Measurements from ENCODE around the gene CHRNA3. TPM values are rescaled to one million over a fixed set of nuclear protein-coding genes. Genes with fewer than 3 reads are reported as not detected.

Gene CHRNA3
- total RNA-seq, 4 donors from 2014 or later = 0.70 to 1.9 (median 1.6) TPM; not detected in 1

GRCh38 chr15:78618064-78618463, 2.7 kb downstream of the CHRNA3 start:
- WGBS = 83% methylated on average over 6 of the region's 8 CpGs
- H3K27me3 ChIP-seq = peaks cover 43% of the 10 kb centered on the region
- peak in 1 of 2 donors; percentile 47 for DNase-seq (ENCODE audit: low spot score in 2 of 2)
- H3K4me3 ChIP-seq = no peak overlapping the region
- H3K27ac ChIP-seq = no peak overlapping the region
- H3K4me1 ChIP-seq = peaks cover 19% of the 10 kb centered on the region
- H3K36me3 ChIP-seq = no peaks in the 10 kb centered on the region
- TF ChIP-seq EP300 (IDR thresholded peaks at IDR 0.05) (no peak), POLR2AphosphoS5 (IDR thresholded peaks at IDR 0.05) (no peak), CTCF (IDR thresholded peaks at IDR 0.05) (no peak)
- no peaks in the 10 kb centered on the region for H3K9me3 ChIP-seq

GRCh38 chr15:78617516-78617915, 3.3 kb downstream of the CHRNA3 start:
- Histone ChIP-seq H3K4me1 (peaks cover 19% of the 10 kb centered on the region), H3K27ac (no peak overlapping the region), H3K9me3 (no peaks in the 10 kb centered on the region), H3K27me3 (peaks cover 40% of the 10 kb centered on the region), H3K36me3 (no peaks in the 10 kb centered on the region), H3K4me3 (no peak overlapping the region)
- DNase-seq (ENCODE audit: low spot score in 2 of 2) = peak in 1 of 2 donors; percentile 57
- TF ChIP-seq POLR2AphosphoS5 (IDR thresholded peaks at IDR 0.05) (no peak), EP300 (IDR thresholded peaks at IDR 0.05) (no peak), POLR2A (IDR thresholded peaks at IDR 0.05) (no peak), CTCF (IDR thresholded peaks at IDR 0.05) (no peak)
- whole genome bisulfite sequencing = 83% methylated on average over 3 of the region's 5 CpGs

- WGBS = 92% methylated on average over 4 of the region's 7 CpGs
- H3K27ac ChIP-seq = no peak overlapping the region
- peak in 1 of 2 donors; percentile 38 for DNase-seq (ENCODE audit: low spot score in 2 of 2)
- no peaks in the 10 kb centered on the region for H3K9me3 ChIP-seq
- no peak overlapping the region for H3K4me3 ChIP-seq
- H3K27me3 ChIP-seq = peaks cover 36% of the 10 kb centered on the region
- peaks cover 19% of the 10 kb centered on the region for H3K4me1 ChIP-seq
- no peaks in the 10 kb centered on the region for H3K36me3 ChIP-seq
- TF ChIP-seq POLR2A (IDR thresholded peaks at IDR 0.05) = no peak
- TF ChIP-seq POLR2AphosphoS5 (IDR thresholded peaks at IDR 0.05) = no peak
- no peak for TF ChIP-seq EP300 (IDR thresholded peaks at IDR 0.05)
- TF ChIP-seq CTCF (IDR thresholded peaks at IDR 0.05) = no peak
Observed at GRCh38 chr15:78617076-78617475, 3.7 kb downstream of the CHRNA3 start.

GRCh38 chr15:78616506-78616905, 4.3 kb downstream of the CHRNA3 start:
- WGBS = 100% methylated on average over 2 of the region's 2 CpGs

GRCh38 chr15:78615151-78615589, 5.6 kb downstream of the CHRNA3 start:
- WGBS = 83% methylated on average over 2 of the region's 3 CpGs
- peak in 1 of 2 donors; percentile 50 for DNase-seq (ENCODE audit: low spot score in 2 of 2)

More at GRCh38 chr15:78616506-78616905, 4.3 kb downstream of the CHRNA3 start:
- no peak overlapping the region for H3K27ac ChIP-seq
- TF ChIP-seq CTCF (IDR thresholded peaks at IDR 0.05) (no peak), POLR2AphosphoS5 (IDR thresholded peaks at IDR 0.05) (no peak), EP300 (IDR thresholded peaks at IDR 0.05) (no peak), POLR2A (IDR thresholded peaks at IDR 0.05) (no peak)
- peaks cover 19% of the 10 kb centered on the region for H3K4me1 ChIP-seq
- H3K9me3 ChIP-seq = no peaks in the 10 kb centered on the region
- H3K36me3 ChIP-seq = no peaks in the 10 kb centered on the region
- H3K4me3 ChIP-seq = no peak overlapping the region
- H3K27me3 ChIP-seq = peaks cover 30% of the 10 kb centered on the region
- DNase-seq (ENCODE audit: low spot score in 2 of 2) = peak in 1 of 2 donors; percentile 43

More at GRCh38 chr15:78615151-78615589, 5.6 kb downstream of the CHRNA3 start:
- no peak overlapping the region for H3K27ac ChIP-seq
- H3K36me3 ChIP-seq = no peaks in the 10 kb centered on the region
- peaks cover 9% of the 10 kb centered on the region for H3K4me1 ChIP-seq
- H3K4me3 ChIP-seq = no peak overlapping the region
- H3K9me3 ChIP-seq = no peaks in the 10 kb centered on the region
- H3K27me3 ChIP-seq = peaks cover 17% of the 10 kb centered on the region
- TF ChIP-seq POLR2AphosphoS5 (IDR thresholded peaks at IDR 0.05) (no peak), CTCF (IDR thresholded peaks at IDR 0.05) (no peak), EP300 (IDR thresholded peaks at IDR 0.05) (no peak), POLR2A (IDR thresholded peaks at IDR 0.05) (no peak)

All from suprapubic skin (tissue), 4 donors.